GM12872 (cell line): ENCODE measurements around the gene INTS2.

Source experiments
- CTCF ChIP-seq: IDR thresholded peaks from 3 replicates; pipeline ENCODE4 v1.5.1; 2011; ENCODE audit warnings: low read depth, mild to moderate bottlenecking, low read length, moderate library complexity; ENCODE audit not compliant: insufficient read depth

INTS2 gene

GRCh38 chr17:61955619-61956018 is 27.8 kb upstream of the INTS2 start:
- no peak for TF ChIP-seq CTCF

- no peak for TF ChIP-seq CTCF
These were observed 19.7 kb upstream of the INTS2 start for GRCh38 chr17:61947367-61948078.

GRCh38 chr17:61946359-61946758 is 18.6 kb upstream of the INTS2 start:
- TF ChIP-seq CTCF, result no peak

GRCh38 chr17:61943117-61943516 is 15.3 kb upstream of the INTS2 start:
- TF ChIP-seq CTCF, result no peak

GRCh38 chr17:61942085-61942484 is 14.3 kb upstream of the INTS2 start:
- no peak for TF ChIP-seq CTCF

GRCh38 chr17:61928101-61928436 is 287 bp upstream of the INTS2 start:
- TF ChIP-seq CTCF, result no peak

- TF ChIP-seq CTCF, result no peak
These were observed 965 bp downstream of the INTS2 start for GRCh38 chr17:61926826-61927207.
